Ishikawa (cell line): ENCODE measurements around the gene POLR1D.

Experiments used
- CEBPB ChIP-seq: IDR thresholded peaks from 2 replicates; pipeline ENCODE4 v1.6.1; 2012
- CREB1 ChIP-seq: IDR thresholded peaks from 2 replicates; pipeline ENCODE4 v1.6.1; 2012; ENCODE audit warnings: low read depth
- EGR1 ChIP-seq: IDR thresholded peaks from 2 replicates; pipeline ENCODE4 v1.6.1; 2012
- FOXM1 ChIP-seq: IDR thresholded peaks from 2 replicates; pipeline ENCODE4 v1.6.1; 2012; ENCODE audit warnings: low read depth, borderline replicate concordance
- NFIC ChIP-seq: IDR thresholded peaks from 2 replicates; pipeline ENCODE4 v1.6.1; 2012
- RAD21 ChIP-seq: IDR thresholded peaks from 2 replicates; pipeline ENCODE4 v1.6.1; 2012; ENCODE audit warnings: low read depth
- REST ChIP-seq: IDR thresholded peaks from 2 replicates; pipeline ENCODE4 v1.6.1; 2012; ENCODE audit warnings: low read depth, mild to moderate bottlenecking
- TAF1 ChIP-seq: IDR thresholded peaks from 2 replicates; pipeline ENCODE4 v1.6.1; 2012; ENCODE audit warnings: low read depth, mild to moderate bottlenecking
- TEAD4 ChIP-seq: IDR thresholded peaks from 2 replicates; pipeline ENCODE4 v1.6.1; 2012
- USF1 ChIP-seq: IDR thresholded peaks from 2 replicates; pipeline ENCODE4 v1.6.1; 2012
- YY1 ChIP-seq: IDR thresholded peaks from 2 replicates; pipeline ENCODE4 v1.6.1; 2012; ENCODE audit warnings: low read depth
- ZBTB7A ChIP-seq: IDR thresholded peaks from 2 replicates; pipeline ENCODE4 v1.6.1; 2012; ENCODE audit warnings: low read depth
- TF ChIP-seq, protein P1 (sequence below): IDR thresholded peaks from 2 replicates; pipeline ENCODE4 v1.6.1; 2012

DNA sequence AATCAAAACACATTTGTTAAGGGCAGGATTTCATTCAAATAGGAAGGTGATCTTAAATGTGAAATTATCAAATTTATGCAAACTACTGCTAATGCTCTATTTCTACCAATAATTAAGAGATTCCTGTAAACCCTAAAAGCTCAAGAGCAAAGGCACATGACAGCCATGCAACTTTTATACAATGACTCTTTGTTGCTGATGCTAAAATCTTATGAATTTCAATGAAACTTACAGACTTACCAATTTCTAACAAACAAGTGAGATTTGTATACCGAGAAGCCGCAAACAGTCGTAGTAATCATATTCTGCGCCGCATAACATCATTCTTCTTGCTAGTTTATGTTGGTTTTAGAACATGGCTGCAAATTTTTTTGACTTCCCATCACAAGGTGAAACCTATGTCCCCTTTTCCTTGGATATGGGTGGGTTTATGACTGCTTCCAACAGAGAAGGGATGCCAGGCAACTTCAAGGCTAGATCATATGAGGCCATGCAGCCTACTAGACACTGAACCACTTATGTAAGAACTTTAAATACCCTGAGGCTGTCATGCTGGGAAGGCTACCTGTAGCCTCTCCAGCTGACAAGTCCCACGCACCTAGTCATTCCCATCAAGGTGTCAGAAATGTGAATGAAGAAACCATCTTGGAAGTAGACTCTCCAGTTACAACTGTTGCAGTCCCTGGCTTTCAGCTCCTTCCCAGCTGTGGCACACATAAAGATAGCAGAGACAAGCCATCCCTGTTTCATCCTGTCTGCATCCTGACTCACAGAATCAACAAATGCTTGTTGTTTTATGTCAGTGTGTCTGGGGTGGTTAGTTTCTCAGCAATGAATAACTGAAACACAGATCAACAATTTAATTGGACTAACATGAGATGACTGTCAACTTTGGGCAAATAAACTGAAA, 43.3 kb upstream of the POLR1D start:
- no peak for TF ChIP-seq NFIC
- TF ChIP-seq FOXM1: no peak
- no peak for TF ChIP-seq CREB1
- TF ChIP-seq EGR1: no peak
- no peak for TF ChIP-seq USF1
- no peak for TF ChIP-seq REST
- TF ChIP-seq YY1: no peak
- TF ChIP-seq TEAD4: no peak
- TF ChIP-seq, protein P1, sequence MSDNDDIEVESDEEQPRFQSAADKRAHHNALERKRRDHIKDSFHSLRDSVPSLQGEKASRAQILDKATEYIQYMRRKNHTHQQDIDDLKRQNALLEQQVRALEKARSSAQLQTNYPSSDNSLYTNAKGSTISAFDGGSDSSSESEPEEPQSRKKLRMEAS: no peak
- no peak for TF ChIP-seq TAF1
- no peak for TF ChIP-seq ZBTB7A
- TF ChIP-seq RAD21: no peak
- no peak for TF ChIP-seq CEBPB
